Measurements from ENCODE around the gene PTK6.

Gene PTK6

DNA sequence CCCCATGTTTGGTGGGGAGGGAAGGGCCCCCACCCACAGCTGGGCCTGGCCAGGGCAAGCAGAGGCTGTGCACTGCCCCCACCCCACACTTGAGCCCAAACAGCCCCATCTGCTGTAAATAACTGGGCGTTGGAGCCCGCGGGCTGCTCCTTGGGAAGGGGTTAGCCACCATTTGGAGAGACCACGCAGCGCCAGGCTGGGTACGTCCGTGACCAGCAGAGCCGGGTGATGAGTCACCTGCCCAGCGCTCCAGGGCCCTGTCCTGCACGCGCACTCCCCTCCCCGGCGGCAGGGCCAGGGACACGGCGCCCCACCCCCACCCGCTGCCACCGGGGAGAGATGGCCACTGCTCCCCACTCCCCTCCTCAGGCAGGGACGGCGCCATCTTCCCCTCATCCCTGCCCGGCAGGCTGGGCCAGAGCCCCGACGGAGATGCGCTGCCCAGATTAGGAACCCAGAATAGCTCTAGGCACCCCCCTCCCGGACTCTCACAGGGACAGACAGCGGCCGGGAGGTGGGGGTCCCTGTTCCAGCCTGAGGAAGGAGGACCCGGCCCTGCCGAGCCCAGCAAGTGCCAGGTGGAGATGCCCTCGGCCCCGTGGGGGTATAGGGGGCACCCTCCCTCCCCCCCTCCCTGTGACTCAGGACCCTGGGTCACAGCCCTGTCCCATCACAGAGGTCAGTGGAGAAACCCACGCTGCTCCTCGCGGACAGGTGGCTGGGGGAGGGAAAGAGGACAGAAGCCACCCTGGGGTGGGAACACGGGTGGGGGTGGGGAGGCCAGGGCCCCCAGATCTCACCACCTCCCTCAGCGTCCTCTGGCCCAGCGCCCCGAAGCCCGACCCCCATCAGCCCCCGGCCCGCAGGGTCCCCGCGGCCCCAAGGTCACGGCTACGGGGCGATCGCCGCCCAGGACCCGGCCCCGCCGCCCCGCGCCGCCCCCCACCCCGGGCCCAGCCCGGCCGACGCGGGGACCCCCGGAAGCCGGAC is 38.9 kb downstream of the PTK6 start:
- H3K27ac ChIP-seq: peak overlapping the region; percentile 93
- TF ChIP-seq CTCF (conservative IDR thresholded peaks at IDR 0.05): no peak

DNA sequence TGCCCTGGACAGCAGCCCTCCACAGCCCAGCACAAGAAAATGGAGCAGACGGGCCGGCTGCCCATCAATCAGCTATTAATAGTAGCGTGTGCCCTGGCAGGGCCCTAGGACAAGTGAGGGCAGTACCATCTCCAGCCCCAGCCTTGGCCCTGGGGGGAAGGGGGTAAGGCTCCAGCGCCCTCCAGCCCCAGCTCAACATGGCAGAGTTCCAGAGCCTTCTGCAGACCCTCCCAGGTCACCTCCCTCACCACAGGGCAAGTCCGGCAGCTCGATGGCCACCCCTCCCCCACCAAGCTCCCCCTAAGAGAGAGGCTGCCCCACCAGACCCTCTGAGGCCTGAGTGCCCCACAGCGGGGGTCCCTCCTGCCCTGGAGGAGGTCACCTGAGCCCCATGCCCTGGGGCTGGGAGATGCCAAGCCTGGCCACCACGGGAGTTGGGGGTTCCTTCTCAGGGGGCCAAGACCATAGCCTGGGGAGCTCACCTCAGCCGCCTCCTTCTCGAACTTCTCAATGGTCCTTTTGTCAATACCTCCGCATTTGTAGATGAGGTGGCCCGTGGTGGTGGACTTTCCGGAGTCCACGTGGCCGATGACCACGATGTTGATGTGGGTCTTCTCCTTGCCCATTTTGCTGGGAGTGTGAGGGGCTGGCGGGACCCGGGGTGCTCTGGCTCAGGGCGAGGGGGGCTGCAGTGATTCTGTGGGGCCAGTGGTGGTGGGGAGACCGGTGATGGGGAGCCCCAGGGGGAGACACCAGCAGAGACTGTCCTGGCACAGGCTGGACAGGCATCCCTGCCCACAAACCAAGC is 39.8 kb downstream of the PTK6 start:
- TF ChIP-seq CTCF (conservative IDR thresholded peaks at IDR 0.05): no peak
- peak overlapping the region; percentile 93 for H3K27ac ChIP-seq

GRCh38 chr20:63496596-63497120 is 40.5 kb downstream of the PTK6 start:
- TF ChIP-seq CTCF (conservative IDR thresholded peaks at IDR 0.05): no peak
- H3K27ac ChIP-seq: peak overlapping the region; percentile 93

- peak overlapping the region; percentile 93 for H3K27ac ChIP-seq
- TF ChIP-seq CTCF (conservative IDR thresholded peaks at IDR 0.05): peak; percentile 99
These were observed 41.2 kb downstream of the PTK6 start for GRCh38 chr20:63495741-63496595.

- H3K27ac ChIP-seq: no peak overlapping the region; the same call in 1 of the 2 replicates
- TF ChIP-seq CTCF (conservative IDR thresholded peaks at IDR 0.05): no peak
These were observed 41.9 kb downstream of the PTK6 start for GRCh38 chr20:63495167-63495720.

DNA sequence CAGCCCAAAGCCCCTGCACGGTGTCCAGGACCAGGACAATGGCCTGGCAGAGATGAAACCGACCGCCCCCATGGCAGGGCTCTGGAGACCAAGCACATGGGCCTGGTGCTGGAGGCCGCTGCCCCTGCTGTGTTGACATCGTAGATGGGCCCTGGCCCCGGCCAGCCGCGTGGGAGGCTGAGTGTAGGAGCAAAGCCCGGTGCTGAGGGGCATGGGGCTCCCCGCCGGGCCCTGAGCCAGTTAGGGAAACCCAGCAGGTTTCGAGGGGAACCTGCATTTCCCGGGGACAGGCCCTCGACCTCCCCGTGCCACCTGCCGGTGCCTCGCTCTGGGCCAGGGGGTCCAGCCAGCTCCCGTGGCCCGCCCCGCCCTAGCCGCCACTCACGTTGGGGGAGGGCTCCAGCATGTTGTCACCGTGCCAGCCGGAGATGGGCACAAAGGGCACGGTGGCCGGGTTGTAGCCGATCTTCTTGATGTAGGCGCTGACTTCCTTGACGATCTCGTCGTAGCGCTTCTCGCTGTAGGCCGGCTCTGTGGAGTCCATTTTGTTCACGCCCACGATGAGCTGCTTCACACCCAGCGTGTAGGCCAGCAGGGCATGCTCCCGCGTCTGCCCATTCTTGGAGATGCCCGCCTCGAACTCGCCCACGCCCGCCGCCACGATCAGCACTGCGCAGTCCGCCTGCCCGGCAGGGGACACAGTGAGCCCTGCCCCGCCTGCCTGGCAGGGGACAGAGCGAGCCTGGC is 42.6 kb downstream of the PTK6 start:
- no peak overlapping the region; the same call in 1 of the 2 replicates for H3K27ac ChIP-seq
- no peak for TF ChIP-seq CTCF (conservative IDR thresholded peaks at IDR 0.05)
